ENCODE data around the gene BEND5. TPM values are rescaled to one million over a fixed set of nuclear protein-coding genes. Genes with fewer than 3 reads are reported as not detected.

BEND5 gene
- total and polyA plus RNA-seq, 2 of the 8 experiments (the other 6 are each of a cell fraction or from before 2014, with no cell fraction given) = 3.8 to 7.5 TPM

GRCh38 chr1:48810740-48811139 lies 34.0 kb upstream of the BEND5 start:
- Histone ChIP-seq H2BK12ac (ENCODE audit: low read depth, low read length) (no peak overlapping the region), H2BK15ac (ENCODE audit: low read length) (no peak overlapping the region), H3K56ac (replicated peaks; ENCODE audit: insufficient read length, low read depth, low read length) (no peak overlapping the region), H2AFZ (ENCODE audit: low read length) (no peak overlapping the region), H4K5ac (ENCODE audit: insufficient read length, low read depth, low read length) (no peak overlapping the region), H3K9ac (replicated peaks in 1 of 4; ENCODE audit: extremely low read depth in 1 of 4, low read depth in 3 of 4, low read length in 3 of 4) (no peak overlapping the region), H2BK120ac (replicated peaks; ENCODE audit: low read depth, low read length) (no peak overlapping the region), H2AK5ac (ENCODE audit: low read depth, low read length) (no peak overlapping the region), H3K79me2 (ENCODE audit: control insufficient read depth in 1 of 2, insufficient read depth in 2 of 2, low read length in 2 of 2) (no peaks in the 10 kb centered on the region), H4K20me1 (replicated peaks in 1 of 2; ENCODE audit: control insufficient read depth in 1 of 2, insufficient read depth in 2 of 2, low read length in 2 of 2) (no peaks in the 10 kb centered on the region), H4K91ac (replicated peaks; ENCODE audit: insufficient read length, low read length) (no peak overlapping the region), H3K27me3 (replicated peaks in 1 of 4; ENCODE audit: control insufficient read depth in 3 of 4, extremely low read depth in 1 of 4, insufficient read depth in 3 of 4, low read length in 3 of 4) (no peaks in the 10 kb centered on the region), H4K8ac (ENCODE audit: extremely low read depth, insufficient read depth, low read length) (no peak overlapping the region), H3K23ac (ENCODE audit: insufficient read length) (no peak overlapping the region), H3K4ac (replicated peaks; ENCODE audit: insufficient read length, low read depth, low read length) (no peak overlapping the region), H3K4me2 (ENCODE audit: insufficient read depth in 1 of 2, low read depth in 2 of 2, low read length in 2 of 2) (no peak overlapping the region), H3K36me3 (ENCODE audit: control insufficient read depth in 2 of 4, insufficient read depth in 4 of 4, low read length in 3 of 4) (no peaks in the 10 kb centered on the region), H3K23me2 (ENCODE audit: low read depth, low read length) (no peaks in the 10 kb centered on the region), H3K18ac (ENCODE audit: extremely low read depth, low read length) (no peak overlapping the region), H3K4me1 (replicated peaks in 1 of 4; ENCODE audit: control insufficient read depth in 3 of 4, insufficient read depth in 4 of 4, low read length in 3 of 4) (peaks cover 0 to 5% (median 2%) of the 10 kb centered on the region in 4 experiments; a peak in 5 of 7 replicates), H2BK20ac (ENCODE audit: low read length) (no peak overlapping the region), H3K27ac (ENCODE audit: low read depth, low read length) (no peak overlapping the region), H3K79me1 (ENCODE audit: low read depth, low read length) (no peaks in the 10 kb centered on the region), H2BK5ac (ENCODE audit: low read depth, low read length) (no peak overlapping the region), H3K4me3 (ENCODE audit: extremely low read depth in 1 of 4, insufficient read depth in 2 of 4, low read depth in 3 of 4, low read length in 4 of 4) (no peak overlapping the region), H3K14ac (ENCODE audit: insufficient read length) (no peak overlapping the region), H3K9me3 (ENCODE audit: insufficient read depth in 2 of 2, low read depth in 1 of 2, low read length in 1 of 2) (no peaks in the 10 kb centered on the region)
- WGBS, 2 experiments (ENCODE audit: extremely low coverage in 1 of 2, insufficient coverage in 1 of 2, insufficient read length in 1 of 2, insufficient replicate concordance in 2 of 2, low coverage in 1 of 2, low lambda C conversion rate in 2 of 2, missing lambda C conversion rate in 1 of 2) = 95% methylated on average over 3 of the region's 4 CpGs; no CpG with 5 or more reads in 1 of the 2 experiments
- TF ChIP-seq USF2 (IDR thresholded peaks at IDR 0.05; ENCODE audit: low read length) (no peak), EGR1 (IDR thresholded peaks at IDR 0.05; ENCODE audit: borderline replicate concordance, low read depth, low read length) (no peak), ASH2L (IDR thresholded peaks at IDR 0.05; ENCODE audit: low read length) (no peak), BCL11A (IDR thresholded peaks at IDR 0.05; ENCODE audit: low read depth in 2 of 2, low read length in 2 of 2) (no peak), NRF1 (IDR thresholded peaks at IDR 0.05; ENCODE audit: low read depth, low read length) (no peak), CEBPB (IDR thresholded peaks at IDR 0.05; ENCODE audit: low read depth, low read length) (no peak)
- DNase-seq (ENCODE audit: low read depth in 1 of 2, low spot score in 2 of 2) (no peak), FAIRE-seq (no peak)
- ChIA-PET POLR2A (ENCODE audit: partially characterized antibody) (no interaction called here), CTCF (ENCODE audit: partially characterized antibody) (interaction anchor here (0.6 to 2.3 kb wide), 3 partner anchors 134 to 238 kb away, joined by 3 to 7 read pairs (median 3); no protein-coding TSS in a partner anchor)

Measured in H1 (cell line).